GM21367 (cell line): ENCODE results near the gene SEC23A.
A peak's percentile ranks its signal among the peaks of the same experiment; 100 is the strongest.
"Not testable (repeated sequence)": the region's sequence is repeated elsewhere in the genome, so short reads cannot be mapped to it uniquely, and the experiment has no call there.

Experiments used
- ATAC-seq: cut with Tn5 transposase; IDR thresholded peaks from one replicate; pipeline ENCODE4 v1.9.1; 2021; ENCODE audit not compliant: unreplicated experiment

The SEC23A gene

GRCh38 chr14:39102969-39103957, at the start of gene SEC23A:
Gene SEC23A (minus strand): TSS chr14:39103235. CDS start chr14:39096118, 7,117 bp downstream.
- peak; percentile 92 for ATAC-seq

GRCh38 chr14:39145266-39145966, 42.4 kb upstream of the SEC23A start:
- ATAC-seq = no peak

DNA sequence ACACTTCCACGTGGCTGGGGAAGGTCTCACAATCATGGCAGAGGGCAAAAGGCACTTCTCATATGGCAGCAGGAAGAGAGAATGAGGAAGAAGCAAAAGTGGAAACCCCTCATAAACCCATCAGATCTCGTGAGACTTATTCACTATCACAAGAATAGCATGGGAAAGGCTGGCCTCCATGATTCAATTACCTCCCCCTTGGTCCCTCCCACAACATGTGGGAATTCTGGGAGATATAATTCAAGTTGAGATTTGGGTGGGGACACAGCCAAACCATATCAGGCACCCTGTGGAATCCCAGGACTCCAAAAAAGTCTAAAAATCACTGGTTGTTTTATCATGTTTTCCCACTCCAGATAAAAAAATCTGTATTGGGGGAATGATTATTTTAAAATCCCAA, 40.2 kb upstream of the SEC23A start:
- not testable (repeated sequence) for ATAC-seq

DNA sequence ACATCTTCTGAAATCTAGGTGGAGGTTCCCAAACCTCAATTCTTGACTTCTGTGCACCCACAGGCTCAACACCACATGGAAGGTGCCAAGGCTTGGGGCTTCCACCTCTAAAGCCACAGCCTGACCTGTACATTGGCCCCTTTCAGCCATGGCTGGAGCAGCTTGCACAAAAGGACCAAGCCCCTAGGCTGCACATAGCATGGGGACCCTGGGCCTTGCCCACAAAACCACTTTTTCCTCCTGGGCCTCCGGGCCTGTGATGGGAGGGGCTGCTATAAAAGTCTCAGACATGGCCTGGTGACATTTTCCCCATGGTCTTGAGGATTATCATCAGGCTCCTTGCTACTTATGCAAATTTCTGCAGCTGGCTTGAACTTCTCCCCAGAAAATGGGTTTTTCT, 38.6 kb upstream of the SEC23A start:
- not testable (repeated sequence) for ATAC-seq

- no peak for ATAC-seq
Observed at GRCh38 chr14:39140170-39140569, 37.1 kb upstream of the SEC23A start.

DNA sequence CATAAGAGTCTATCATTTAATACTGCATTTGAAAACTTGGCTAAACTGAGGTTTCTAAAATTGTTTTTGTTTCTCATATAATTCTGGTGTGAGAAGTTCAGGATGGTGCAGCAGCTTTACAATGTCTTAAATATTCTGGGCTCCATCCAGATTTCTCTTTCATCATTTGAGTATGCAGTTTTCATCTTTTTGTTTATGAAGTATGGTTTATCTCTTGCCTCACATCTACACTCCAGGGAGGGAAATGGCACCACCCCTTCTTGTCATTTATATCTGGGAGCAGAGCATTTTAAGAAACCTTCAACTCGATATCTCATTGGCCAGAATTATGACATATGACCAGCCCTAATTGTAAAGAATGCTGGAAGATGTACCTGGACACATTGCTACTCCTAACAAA, 35.4 kb upstream of the SEC23A start:
- ATAC-seq = no peak

GRCh38 chr14:39137835-39138234, 34.8 kb upstream of the SEC23A start:
- not testable (repeated sequence) for ATAC-seq

- no peak for ATAC-seq
Observed at GRCh38 chr14:39122330-39123138, 19.5 kb upstream of the SEC23A start.

- peak; percentile 91 for ATAC-seq
Observed at GRCh38 chr14:39114073-39114838, 11.2 kb upstream of the SEC23A start, which contains the start of gene GEMIN2. Gene GEMIN2 (plus strand): TSS chr14:39114323. CDS start chr14:39114339, 16 bp downstream.

DNA sequence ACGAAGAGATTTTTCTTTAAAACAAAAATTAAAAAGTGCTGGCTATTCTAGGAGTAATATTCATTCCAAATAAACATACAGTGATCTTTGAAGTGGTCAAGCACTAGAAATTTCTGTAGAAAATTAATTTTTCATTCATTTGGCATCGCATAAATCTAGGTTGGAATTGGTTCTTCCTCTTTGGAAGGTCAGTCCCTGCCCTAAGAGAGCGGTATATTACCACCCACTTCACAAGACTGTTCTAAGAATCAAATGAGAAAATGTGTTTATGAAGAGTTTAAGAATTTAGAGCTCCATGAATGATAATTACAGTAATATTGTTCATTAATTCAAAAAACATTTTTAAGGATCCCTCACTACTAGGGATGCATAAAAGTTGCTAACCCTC, 10.6 kb upstream of the SEC23A start:
- ATAC-seq = no peak

GRCh38 chr14:39109893-39110715, 7.1 kb upstream of the SEC23A start:
- ATAC-seq = no peak

GRCh38 chr14:39108791-39109190, 5.8 kb upstream of the SEC23A start:
- ATAC-seq = no peak

- ATAC-seq = no peak
Observed at GRCh38 chr14:39107591-39107996, 4.6 kb upstream of the SEC23A start.

DNA sequence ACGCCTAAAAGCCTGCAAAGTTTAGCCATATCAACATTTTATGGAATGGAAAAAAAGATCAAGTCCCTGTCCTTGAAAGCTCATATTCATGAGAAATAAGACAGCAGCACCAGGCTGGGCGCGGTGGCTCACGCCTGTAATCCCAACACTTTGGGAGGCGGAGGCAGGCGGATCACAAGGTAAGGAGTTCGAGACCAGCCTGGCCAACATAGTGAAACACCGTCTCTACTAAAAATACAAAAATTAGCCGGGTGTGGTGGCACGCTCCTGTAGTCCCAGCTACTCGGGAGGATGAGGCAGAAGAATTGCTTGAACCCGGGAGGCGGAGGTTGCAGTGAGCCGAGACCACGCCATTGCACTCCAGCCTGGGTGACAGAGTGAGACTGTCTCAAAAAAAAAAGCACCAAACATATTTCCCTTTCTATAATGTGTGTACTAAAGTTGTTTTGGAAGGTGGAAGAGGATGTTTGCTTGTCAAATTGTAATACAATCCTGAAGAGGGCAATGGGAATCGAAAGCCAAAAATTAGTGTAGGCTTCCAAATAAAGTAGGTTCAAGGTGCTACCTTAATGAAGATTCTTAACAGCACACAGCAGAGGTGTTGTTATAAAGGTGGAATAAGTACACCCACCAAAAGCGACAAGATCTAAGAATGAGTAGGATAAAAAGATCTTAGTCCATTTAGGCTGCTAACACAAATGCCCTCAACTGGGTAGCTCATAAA, 1.2 kb upstream of the SEC23A start:
- ATAC-seq = not testable (repeated sequence)

GRCh38 chr14:39102265-39102968, 618 bp downstream of the SEC23A start:
- peak; percentile 16 for ATAC-seq

GRCh38 chr14:39099748-39100147, 3.3 kb downstream of the SEC23A start:
- no peak for ATAC-seq

GRCh38 chr14:39099215-39099614, 3.8 kb downstream of the SEC23A start:
- not testable (repeated sequence) for ATAC-seq

- ATAC-seq = no peak
Observed at GRCh38 chr14:39097159-39097558, 5.9 kb downstream of the SEC23A start.
